Small intestine (tissue), 7 donors: ENCODE results near the gene NEURL2. TPM values are rescaled to one million over a fixed set of nuclear protein-coding genes. Genes with fewer than 3 reads are reported as not detected.
"Not testable (repeated sequence)": the region's sequence is repeated elsewhere in the genome, so short reads cannot be mapped to it uniquely, and the experiment has no call there.

Experiments
- DNase-seq, 2 donors: peaks; one replicate each; pipeline versions ENCODE4 v3.0.0 to v3.0.0-alpha.2; 2013
- FAIRE-seq: peaks from 2 replicates; lab custom pipeline; 2012; peaks lifted over from hg19 to GRCh38; lab: Jason Lieb, UNC
- H3K27ac ChIP-seq, 3 donors: one replicate each; pipeline ENCODE4 v1.5.1; 2013; ENCODE audit warnings: low read length in 2 of 3, mild to moderate bottlenecking in 2 of 3, control low read depth in 1 of 3, inconsistent platforms in 1 of 3, low read depth in 1 of 3, moderate library complexity in 1 of 3
- H3K27me3 ChIP-seq, 3 donors: one replicate each; pipeline ENCODE4 v1.6.1; 2013; ENCODE audit warnings: low read length in 3 of 3, inconsistent platforms in 1 of 3; ENCODE audit not compliant: control insufficient read depth in 3 of 3, insufficient read depth in 3 of 3
- H3K36me3 ChIP-seq, 3 donors: one replicate each; pipeline ENCODE4 v1.6.1; 2013; ENCODE audit warnings: low read length in 3 of 3, inconsistent platforms in 1 of 3, low read depth in 1 of 3, mild to moderate bottlenecking in 1 of 3, moderate library complexity in 1 of 3; ENCODE audit not compliant: control insufficient read depth in 3 of 3, insufficient read depth in 2 of 3
- H3K4me1 ChIP-seq, 3 donors: one replicate each; pipeline ENCODE4 v1.6.1; 2013; ENCODE audit warnings: low read length in 2 of 3, inconsistent platforms in 1 of 3, low read depth in 1 of 3, mild to moderate bottlenecking in 1 of 3, moderate library complexity in 1 of 3; ENCODE audit not compliant: control insufficient read depth in 3 of 3, insufficient read depth in 2 of 3
- H3K4me3 ChIP-seq, 3 donors: one replicate each; pipeline ENCODE4 v1.5.1; 2013; ENCODE audit warnings: low read length in 3 of 3, control low read depth in 1 of 3, inconsistent platforms in 1 of 3, low read depth in 1 of 3, mild to moderate bottlenecking in 1 of 3, moderate library complexity in 1 of 3
- H3K9me3 ChIP-seq, 2 donors: one replicate each; pipeline ENCODE4 v1.6.1; 2013; ENCODE audit warnings: low read depth in 1 of 2, low read length in 1 of 2; ENCODE audit not compliant: control insufficient read depth in 2 of 2, insufficient read depth in 1 of 2
- WGBS, 3 donors: extraction: QIAGEN DNeasy Blood & Tissue Kit; methylation state at CpG; one replicate each; pipeline ENCODE4 v1.1.7; 2013; 5-methylcytosine and 5-hydroxymethylcytosine counted together
- polyA plus RNA-seq, 4 donors: library from polyadenylated mRNA; stranded (reverse) in 3 of 4; unstranded in 1 of 4; fragments of 200-250 nt in 3 of 4; fragments of 120-200 nt in 1 of 4; gene quantifications; one replicate each; pipeline versions ENCODE4 v1.2.1 to v1.2.3, GENCODE V29; 2013
- donor health status: healthy with polysubstance abuse.
- donor health status: control.
- donor health status: control.
- donor health status: Bipolar disorder and iron deficiency.
- donor health status: healthy.

Gene NEURL2
- polyA plus RNA-seq, 4 donors, result 2.9 to 20.2 (median 4.0) TPM

DNA sequence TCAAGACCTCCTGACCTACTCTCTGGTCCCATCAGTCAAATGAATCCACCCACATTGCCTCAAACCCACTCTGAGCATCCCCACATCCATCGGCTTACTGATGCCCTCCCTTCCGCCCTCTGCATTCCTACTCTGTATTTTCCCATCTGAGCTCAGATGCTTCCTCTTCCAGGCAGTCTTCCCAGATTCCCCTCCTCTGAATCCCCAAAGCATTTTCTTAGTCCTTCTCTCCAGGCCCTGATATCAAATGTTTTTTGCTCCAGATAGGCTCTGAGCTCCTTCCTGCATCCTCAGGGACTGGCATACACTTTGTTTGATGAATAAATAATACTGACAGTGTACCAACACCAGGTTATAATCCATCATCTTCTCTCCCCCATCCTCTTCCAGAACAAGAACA lies 17.1 kb upstream of the NEURL2 start:
- H3K36me3 ChIP-seq, result peaks cover 0 to 22% (median 0%) of the 10 kb centered on the region in 3 donors
- H3K4me1 ChIP-seq, result peaks cover 0 to 19% (median 4%) of the 10 kb centered on the region in 3 donors
- no peak overlapping the region for H3K4me3 ChIP-seq
- 91 to 100% (median 97%) methylated on average over 2 of the region's 2 CpGs for WGBS, 3 donors
- DNase-seq, result no peak
- no peaks in the 10 kb centered on the region for H3K9me3 ChIP-seq
- H3K27me3 ChIP-seq, result no peaks in the 10 kb centered on the region
- no peak for FAIRE-seq
- H3K27ac ChIP-seq, result no peak overlapping the region

- Histone ChIP-seq H3K9me3 (no peaks in the 10 kb centered on the region), H3K27me3 (no peaks in the 10 kb centered on the region), H3K4me1 (peaks cover 0 to 15% (median 4%) of the 10 kb centered on the region in 3 donors), H3K4me3 (no peak overlapping the region), H3K27ac (no peak overlapping the region), H3K36me3 (peaks cover 0 to 23% (median 0%) of the 10 kb centered on the region in 3 donors)
- WGBS, 3 donors, result 88 to 95% (median 93%) methylated on average over 17 of the region's 17 CpGs
- FAIRE-seq (no peak), DNase-seq (no peak)
These were observed 16.4 kb upstream of the NEURL2 start for GRCh38 chr20:45907219-45907948.

- 85 to 89% (median 87%) methylated on average over 8 of the region's 8 CpGs for WGBS, 3 donors
- Histone ChIP-seq H3K27ac (no peak overlapping the region), H3K4me1 (no peaks in the 10 kb centered on the region), H3K4me3 (no peak overlapping the region), H3K36me3 (peaks cover 0 to 29% (median 5%) of the 10 kb centered on the region in 3 donors), H3K9me3 (no peaks in the 10 kb centered on the region), H3K27me3 (no peaks in the 10 kb centered on the region)
- DNase-seq, result no peak
- no peak for FAIRE-seq
These were observed 14.6 kb upstream of the NEURL2 start for GRCh38 chr20:45905505-45906079.

DNA sequence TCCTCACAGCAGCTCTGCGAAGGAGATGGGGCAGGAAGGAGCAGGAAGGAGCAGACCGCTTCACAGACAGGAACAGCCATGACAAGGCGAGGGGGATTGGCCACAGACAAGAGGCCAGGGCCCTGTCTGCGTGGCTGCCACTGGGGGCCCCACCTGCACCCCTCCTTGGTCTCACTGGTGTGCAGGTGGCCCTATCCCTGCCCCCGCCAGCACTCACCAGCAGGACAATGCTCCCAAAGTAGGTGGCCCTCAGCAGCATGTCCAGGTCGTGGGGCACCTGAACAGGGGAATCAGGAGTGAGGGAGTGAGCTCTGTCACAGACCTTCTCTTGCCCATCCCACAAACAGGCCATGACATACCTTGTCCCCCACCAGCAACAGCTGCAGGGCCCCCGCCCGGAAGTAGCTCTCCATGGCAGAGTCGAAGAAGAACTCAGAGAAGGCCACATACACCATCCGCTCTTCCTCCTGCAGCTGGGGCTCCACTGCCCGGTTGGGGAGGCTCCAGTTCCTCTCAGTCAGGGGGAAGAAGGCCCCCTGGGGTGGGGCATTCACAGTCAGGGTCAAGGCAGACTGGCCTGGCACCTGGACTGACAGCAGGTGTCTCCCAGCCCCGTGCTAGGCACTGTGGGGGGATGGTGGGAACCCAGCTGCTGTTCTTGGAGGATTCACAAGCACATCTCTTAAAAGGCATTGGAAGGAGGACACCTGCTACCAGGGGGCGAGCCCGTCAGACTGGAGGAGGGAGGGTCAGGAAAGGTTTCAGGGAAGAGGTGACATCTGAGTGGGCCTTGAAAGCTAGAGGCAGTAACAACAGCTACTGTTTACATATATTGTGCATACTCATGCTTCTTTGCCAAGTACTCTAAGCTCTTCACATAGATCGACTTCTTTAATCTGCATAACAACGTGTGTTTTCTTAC lies 13.8 kb upstream of the NEURL2 start:
- no peak for DNase-seq
- Histone ChIP-seq H3K4me1 (no peaks in the 10 kb centered on the region), H3K27ac (no peak overlapping the region), H3K36me3 (peaks cover 0 to 35% (median 5%) of the 10 kb centered on the region in 3 donors), H3K9me3 (no peaks in the 10 kb centered on the region), H3K27me3 (no peaks in the 10 kb centered on the region), H3K4me3 (no peak overlapping the region)
- no peak for FAIRE-seq
- WGBS, 3 donors, result 71 to 77% (median 73%) methylated on average over 16 of the region's 16 CpGs

DNA sequence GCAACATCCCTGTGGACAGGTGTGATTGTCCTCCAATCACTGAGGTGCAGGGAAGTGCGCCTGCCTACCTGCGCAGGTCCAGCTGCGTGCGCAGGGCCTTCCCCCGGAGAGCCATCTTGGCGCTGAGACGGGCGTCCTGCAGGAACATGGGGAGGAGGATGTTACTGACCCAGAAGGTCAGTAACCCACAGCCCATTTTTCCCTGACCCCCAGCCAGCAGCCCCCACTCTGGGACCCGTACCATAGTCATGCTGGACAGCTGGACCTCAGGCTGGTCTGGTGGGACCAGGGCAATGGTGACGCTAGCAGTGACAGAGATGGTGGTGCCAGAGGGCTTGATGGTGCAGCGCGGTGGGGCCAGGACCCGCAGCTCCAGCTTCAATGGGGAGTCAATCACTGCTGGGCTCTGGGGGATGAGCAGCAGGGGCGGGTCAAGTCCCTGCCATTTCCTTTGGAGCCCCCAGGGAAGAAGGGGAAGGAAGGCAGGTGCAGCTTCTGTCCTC lies 11.2 kb upstream of the NEURL2 start:
- no peaks in the 10 kb centered on the region for H3K4me1 ChIP-seq
- H3K4me3 ChIP-seq, result no peak overlapping the region
- H3K27ac ChIP-seq, result no peak overlapping the region
- 87 to 90% (median 88%) methylated on average over 14 of the region's 14 CpGs for WGBS, 3 donors
- H3K27me3 ChIP-seq, result no peaks in the 10 kb centered on the region
- no peak for FAIRE-seq
- no peaks in the 10 kb centered on the region for H3K9me3 ChIP-seq
- no peak for DNase-seq
- H3K36me3 ChIP-seq, result peaks cover 3 to 54% (median 5%) of the 10 kb centered on the region in 3 donors

DNA sequence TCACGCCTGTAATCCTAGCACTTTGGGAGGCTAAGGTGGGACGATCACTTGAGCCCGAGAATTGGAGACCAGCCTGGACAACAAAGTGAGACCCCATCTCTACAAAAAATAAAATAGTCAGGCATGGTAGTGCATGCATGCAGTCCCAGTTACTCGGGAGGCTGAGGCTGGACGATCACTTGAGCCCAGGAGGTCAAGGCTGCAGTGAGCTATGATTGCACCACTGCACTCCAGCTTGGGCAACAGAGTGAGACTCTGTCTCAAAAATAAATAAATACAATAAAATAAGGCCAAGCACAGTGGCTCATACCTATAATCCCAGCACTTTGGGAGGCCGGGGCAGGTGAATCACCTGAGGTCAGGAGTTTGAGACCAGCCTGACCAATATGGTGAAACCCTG lies 10.3 kb upstream of the NEURL2 start:
- H3K36me3 ChIP-seq, result peaks cover 3 to 63% (median 10%) of the 10 kb centered on the region in 3 donors
- FAIRE-seq, H3K9me3 ChIP-seq, DNase-seq, H3K27ac ChIP-seq, H3K4me3 ChIP-seq, H3K27me3 ChIP-seq, H3K4me1 ChIP-seq: not testable (repeated sequence)
- 87 to 98% (median 92%) methylated on average over 6 of the region's 6 CpGs for WGBS, 3 donors

- H3K9me3 ChIP-seq, result no peaks in the 10 kb centered on the region
- H3K36me3 ChIP-seq, result peaks cover 3 to 69% (median 14%) of the 10 kb centered on the region in 3 donors
- no peak overlapping the region for H3K4me3 ChIP-seq
- no peak for DNase-seq
- no peak overlapping the region for H3K27ac ChIP-seq
- peaks cover 0 to 4% (median 0%) of the 10 kb centered on the region in 3 donors for H3K4me1 ChIP-seq
- 87 to 89% (median 88%) methylated on average over 13 of the region's 13 CpGs for WGBS, 3 donors
- H3K27me3 ChIP-seq, result no peaks in the 10 kb centered on the region
- no peak for FAIRE-seq
These were observed 8.2 kb upstream of the NEURL2 start for GRCh38 chr20:45899046-45899835.
